Gastrocnemius medialis (tissue), 4 donors: ENCODE data around the gene PPP1CB. TPM values are rescaled to one million over a fixed set of nuclear protein-coding genes. Genes with fewer than 3 reads are reported as not detected.
"Not testable (repeated sequence)": the region's sequence is repeated elsewhere in the genome, so short reads cannot be mapped to it uniquely, and the experiment has no call there.

Source experiments
- ATAC-seq, 2 donors: fragments of 150-250 bp; one replicate each; pipeline ENCODE4 v1.9.1; 2016
- DNase-seq, 2 donors: peaks; one replicate each; pipeline ENCODE4 v3.0.0-alpha.2; 2019
- H3K27ac ChIP-seq, 4 donors: fragments of 200-600 bp; sonication (generic); 1 replicate in 1 of 4; 2 replicates in 3 of 4; pipeline ENCODE4 v1.5.1; 2016 to 2018; ENCODE audit warnings: mild to moderate bottlenecking in 2 of 4, moderate library complexity in 1 of 4
- H3K27me3 ChIP-seq, 3 donors: fragments of 200-600 bp; sonication (generic) in 2 of 3; 1 replicate in 1 of 3; 2 replicates in 2 of 3; pipeline versions ENCODE4 v1.5.1 to v1.6.0; 2016 to 2019; ENCODE audit warnings: mild to moderate bottlenecking in 1 of 3, moderate library complexity in 1 of 3
- H3K36me3 ChIP-seq, 2 donors: fragments of 200-600 bp; sonication (generic) in 1 of 2; one replicate each; pipeline ENCODE4 v1.5.1; 2017 to 2018
- H3K4me1 ChIP-seq, 2 donors: fragments of 200-600 bp; sonication (generic) in 1 of 2; one replicate each; pipeline ENCODE4 v1.5.1; 2016 to 2017; ENCODE audit warnings: mild to moderate bottlenecking in 2 of 2
- H3K4me3 ChIP-seq, 4 donors: fragments of 200-600 bp; sonication (generic) in 3 of 4; 1 replicate in 1 of 4; 2 replicates in 3 of 4; pipeline ENCODE4 v1.5.1; 2016 to 2019; ENCODE audit warnings: mild to moderate bottlenecking in 2 of 4
- H3K9me3 ChIP-seq, 3 donors: fragments of 200-600 bp; sonication (generic) in 2 of 3; 1 replicate in 1 of 3; 2 replicates in 2 of 3; pipeline ENCODE4 v1.5.1; 2016 to 2019
- POLR2A ChIP-seq, 2 donors: fragments of 450-650 bp; IDR thresholded peaks; one replicate each; pipeline ENCODE4 v1.6.1; 2017; ENCODE audit warnings: antibody characterized with exemption in 2 of 2, mild to moderate bottlenecking in 2 of 2, moderate library complexity in 2 of 2
- in situ Hi-C, 4 donors: fragments of 200-750 bp; cut with MboI; loops; one replicate each; pipeline versions ENCODE4 v1.15.0 to v1.8.0; 2017; ENCODE audit warnings: low sequenced_read_pairs in 4 of 4
- intact Hi-C: fragments of 100-400 bp; cut with DNase I; formaldehyde crosslinking; loops from one replicate; pipeline ENCODE4 v1.15.1; 2023; ENCODE audit warnings: low total_unique reads
- total RNA-seq, 4 donors: library from RNA; depleted of rRNA; stranded (reverse); fragments of >200 nt; gene quantifications; one replicate each; pipeline versions ENCODE4 v1.1.0 to v1.2.3, GENCODE V29; 2016
- TF ChIP-seq, protein P1 (sequence below), 5 experiments: fragments of 450-650 bp in 3 of 5; fragments of 200-600 bp in 2 of 5; sonication (generic) in 2 of 5; IDR thresholded peaks in 4 of 5; conservative IDR thresholded peaks in 1 of 5; 1 replicate in 4 of 5; 2 replicates in 1 of 5; pipeline ENCODE4 v1.5.1; 2016 to 2019; ENCODE audit warnings: antibody characterized with exemption in 5 of 5, mild to moderate bottlenecking in 3 of 5, moderate library complexity in 3 of 5

Gene PPP1CB
- total RNA-seq, 4 donors from 2014 or later, result 230 to 419 (median 317) TPM

DNA sequence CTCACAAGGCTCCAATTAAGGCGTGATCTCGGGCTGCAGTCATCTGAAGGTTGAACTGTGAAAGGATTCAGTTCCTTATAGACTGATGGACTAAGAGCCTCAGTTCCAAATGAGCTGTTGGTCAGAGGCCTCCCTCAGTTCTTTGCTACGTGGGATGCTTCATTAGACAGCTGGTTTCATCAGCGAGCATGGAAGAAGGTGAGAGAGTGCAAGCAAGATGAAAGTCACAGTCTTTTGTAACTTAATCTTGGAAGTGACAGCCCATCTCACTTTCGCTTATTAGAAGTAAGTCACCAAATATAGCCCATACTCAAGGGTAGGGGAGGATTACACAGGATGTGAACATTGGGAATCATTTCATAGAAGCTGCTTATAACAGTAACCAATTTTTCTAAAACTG lies 26.8 kb downstream of the PPP1CB start:
- Histone ChIP-seq H3K27me3 (no peaks in the 10 kb centered on the region), H3K4me3 (no peak overlapping the region), H3K36me3 (peaks cover 0 to 47% of the 10 kb centered on the region in 2 donors), H3K9me3 (no peaks in the 10 kb centered on the region), H3K4me1 (peaks cover 51 to 66% of the 10 kb centered on the region in 2 donors), H3K27ac (peak overlapping the region; percentile 75 to 87 (median 82))
- peak in 1 of 2 donors; percentile 41 for TF ChIP-seq POLR2A (IDR thresholded peaks at IDR 0.05)
- TF ChIP-seq, protein P1, sequence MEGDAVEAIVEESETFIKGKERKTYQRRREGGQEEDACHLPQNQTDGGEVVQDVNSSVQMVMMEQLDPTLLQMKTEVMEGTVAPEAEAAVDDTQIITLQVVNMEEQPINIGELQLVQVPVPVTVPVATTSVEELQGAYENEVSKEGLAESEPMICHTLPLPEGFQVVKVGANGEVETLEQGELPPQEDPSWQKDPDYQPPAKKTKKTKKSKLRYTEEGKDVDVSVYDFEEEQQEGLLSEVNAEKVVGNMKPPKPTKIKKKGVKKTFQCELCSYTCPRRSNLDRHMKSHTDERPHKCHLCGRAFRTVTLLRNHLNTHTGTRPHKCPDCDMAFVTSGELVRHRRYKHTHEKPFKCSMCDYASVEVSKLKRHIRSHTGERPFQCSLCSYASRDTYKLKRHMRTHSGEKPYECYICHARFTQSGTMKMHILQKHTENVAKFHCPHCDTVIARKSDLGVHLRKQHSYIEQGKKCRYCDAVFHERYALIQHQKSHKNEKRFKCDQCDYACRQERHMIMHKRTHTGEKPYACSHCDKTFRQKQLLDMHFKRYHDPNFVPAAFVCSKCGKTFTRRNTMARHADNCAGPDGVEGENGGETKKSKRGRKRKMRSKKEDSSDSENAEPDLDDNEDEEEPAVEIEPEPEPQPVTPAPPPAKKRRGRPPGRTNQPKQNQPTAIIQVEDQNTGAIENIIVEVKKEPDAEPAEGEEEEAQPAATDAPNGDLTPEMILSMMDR (IDR thresholded peaks at IDR 0.05 in 4 of 5, conservative IDR thresholded peaks at IDR 0.05 in 1 of 5), result no peak
- ATAC-seq (peak; percentile 94 to 97), DNase-seq (peak; percentile 23 to 51)
- in situ Hi-C loops (no loop called here), intact Hi-C loops (loop anchor here (1.0 to 2.0 kb wide), 2 partner anchors 27 to 62 kb away; partner anchors contain the start of gene PPP1CB)

DNA sequence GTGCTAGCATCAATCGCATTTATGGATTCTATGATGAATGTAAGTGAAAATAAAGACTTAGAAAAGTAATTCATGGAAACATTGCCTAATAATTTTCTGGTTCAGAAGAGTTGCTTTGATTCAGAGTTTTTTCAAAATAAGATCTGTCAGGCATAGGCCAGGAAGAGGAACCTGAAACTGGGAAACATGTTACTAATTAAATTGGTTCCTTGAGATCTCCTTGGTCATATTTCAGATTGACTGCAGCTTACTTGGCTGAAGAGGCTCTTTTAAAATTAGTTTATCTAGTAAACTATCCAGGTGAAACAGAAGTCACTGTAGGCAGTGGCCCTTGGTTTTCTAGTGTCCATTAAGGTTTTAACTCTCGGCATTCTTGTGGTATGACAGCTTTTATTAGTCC lies 27.4 kb downstream of the PPP1CB start:
- TF ChIP-seq POLR2A (IDR thresholded peaks at IDR 0.05), result no peak
- TF ChIP-seq, protein P1 (IDR thresholded peaks at IDR 0.05 in 4 of 5, conservative IDR thresholded peaks at IDR 0.05 in 1 of 5), result no peak
- ATAC-seq, result no peak
- Histone ChIP-seq H3K4me1 (peaks cover 47 to 60% of the 10 kb centered on the region in 2 donors), H3K4me3 (no peak overlapping the region), H3K36me3 (peaks cover 0 to 53% of the 10 kb centered on the region in 2 donors), H3K27ac (peak overlapping the region; percentile 75 to 87 (median 82)), H3K27me3 (no peaks in the 10 kb centered on the region), H3K9me3 (no peaks in the 10 kb centered on the region)
- in situ Hi-C loops, result no loop called here
- no peak for DNase-seq
- intact Hi-C loops, result loop anchor here (2.0 kb wide), 1 partner anchor 62 kb away; no protein-coding TSS in a partner anchor

DNA sequence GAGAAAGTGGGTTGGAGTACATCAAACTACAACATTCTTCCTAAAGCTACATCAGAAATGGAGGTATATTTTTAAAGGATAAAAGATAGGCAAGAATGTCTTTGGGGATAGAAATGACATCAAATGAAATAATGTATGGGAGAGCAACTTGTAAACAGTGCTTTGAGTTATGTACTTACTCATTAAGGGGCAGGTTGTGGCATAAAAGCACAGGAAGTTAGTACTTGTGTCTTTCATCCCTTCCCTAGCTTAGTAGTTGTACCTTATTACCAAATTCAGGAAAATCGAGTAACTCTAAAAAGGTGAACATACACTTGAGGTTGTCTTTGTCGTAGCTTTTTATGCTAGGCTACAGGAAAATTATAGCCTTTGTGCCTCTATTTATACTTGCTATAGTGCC lies 28.9 kb downstream of the PPP1CB start:
- in situ Hi-C loops (no loop called here), intact Hi-C loops (no loop called here)
- peaks cover 47 to 49% of the 10 kb centered on the region in 2 donors for H3K4me1 ChIP-seq
- H3K27ac ChIP-seq, result peak overlapping the region; percentile 75 to 87 (median 82)
- H3K4me3 ChIP-seq, result no peak overlapping the region
- H3K27me3 ChIP-seq, result no peaks in the 10 kb centered on the region
- TF ChIP-seq, protein P1 (IDR thresholded peaks at IDR 0.05 in 4 of 5, conservative IDR thresholded peaks at IDR 0.05 in 1 of 5), result no peak
- no peak for TF ChIP-seq POLR2A (IDR thresholded peaks at IDR 0.05)
- ATAC-seq, result no peak
- H3K36me3 ChIP-seq, result peaks cover 0 to 64% of the 10 kb centered on the region in 2 donors
- H3K9me3 ChIP-seq, result no peaks in the 10 kb centered on the region
- DNase-seq, result no peak

DNA sequence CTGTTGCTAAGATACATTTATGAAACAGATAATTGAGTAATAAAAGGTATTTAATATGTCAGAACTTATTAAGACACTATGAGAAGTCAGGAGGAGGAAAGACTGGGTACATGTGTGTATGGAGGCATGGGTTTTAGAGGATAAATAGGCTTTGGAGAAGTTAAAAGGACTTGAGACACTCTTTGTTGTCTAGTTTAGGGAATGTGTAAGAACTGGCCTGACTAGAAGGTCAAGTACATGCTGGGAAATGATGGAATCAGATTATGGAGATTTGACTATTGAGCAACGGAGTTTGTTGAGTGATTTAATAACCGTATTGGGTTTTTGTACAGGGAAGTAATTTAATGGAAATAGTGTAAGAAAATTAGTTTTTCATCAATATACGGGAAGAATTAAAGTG lies 30.8 kb downstream of the PPP1CB start:
- peak overlapping the region in 3 of 4 donors; percentile 32 to 79 (median 36) for H3K27ac ChIP-seq
- H3K27me3 ChIP-seq, result no peaks in the 10 kb centered on the region
- no peaks in the 10 kb centered on the region for H3K9me3 ChIP-seq
- intact Hi-C loops (no loop called here), in situ Hi-C loops (no loop called here)
- TF ChIP-seq, protein P1 (IDR thresholded peaks at IDR 0.05 in 4 of 5, conservative IDR thresholded peaks at IDR 0.05 in 1 of 5), result no peak
- TF ChIP-seq POLR2A (IDR thresholded peaks at IDR 0.05), result no peak
- no peak for ATAC-seq
- no peak for DNase-seq
- H3K4me3 ChIP-seq, result no peak overlapping the region
- H3K36me3 ChIP-seq, result peaks cover 2 to 82% of the 10 kb centered on the region in 2 donors
- H3K4me1 ChIP-seq, result peaks cover 30% of the 10 kb centered on the region in 2 donors

DNA sequence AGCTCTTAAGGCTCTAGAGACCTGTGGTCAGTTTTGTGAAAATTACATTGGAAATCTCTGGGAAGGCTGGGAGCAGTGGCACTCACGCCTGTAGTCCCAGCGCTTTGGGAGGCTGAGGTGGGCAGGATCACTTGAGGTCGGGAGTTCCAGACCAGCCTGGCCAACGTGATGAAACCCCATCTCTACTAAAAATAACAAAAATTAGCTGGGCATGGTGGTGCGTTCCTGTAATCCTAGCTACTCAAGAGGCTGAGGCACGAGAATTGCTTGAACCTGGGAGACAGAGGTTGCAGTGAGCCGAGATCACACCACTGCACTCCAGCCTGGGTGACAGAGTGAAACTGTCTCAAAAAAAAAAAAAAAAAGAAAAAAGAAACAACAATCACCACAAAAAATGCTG lies 32.9 kb downstream of the PPP1CB start:
- in situ Hi-C loops, H3K4me3 ChIP-seq, H3K9me3 ChIP-seq, intact Hi-C loops, H3K27me3 ChIP-seq: not testable (repeated sequence)
- peak overlapping the region; percentile 79 to 82 (median 80) for H3K27ac ChIP-seq
- peak; percentile 32 to 66 for ATAC-seq
- H3K4me1 ChIP-seq, result peaks cover 10 to 11% of the 10 kb centered on the region in 2 donors
- peak in 1 of 2 donors; percentile 78 for DNase-seq
- H3K36me3 ChIP-seq, result peaks cover 3 to 93% of the 10 kb centered on the region in 2 donors
- peak in 1 of 2 donors; percentile 30 for TF ChIP-seq POLR2A (IDR thresholded peaks at IDR 0.05)
